ENCODE data around the gene SLC24A2. TPM values are rescaled to one million over a fixed set of nuclear protein-coding genes. Genes with fewer than 3 reads are reported as not detected.
"Not testable (repeated sequence)": the region's sequence is repeated elsewhere in the genome, so short reads cannot be mapped to it uniquely, and the experiment has no call there.

SLC24A2 gene
- 0.25 TPM for total RNA-seq

DNA sequence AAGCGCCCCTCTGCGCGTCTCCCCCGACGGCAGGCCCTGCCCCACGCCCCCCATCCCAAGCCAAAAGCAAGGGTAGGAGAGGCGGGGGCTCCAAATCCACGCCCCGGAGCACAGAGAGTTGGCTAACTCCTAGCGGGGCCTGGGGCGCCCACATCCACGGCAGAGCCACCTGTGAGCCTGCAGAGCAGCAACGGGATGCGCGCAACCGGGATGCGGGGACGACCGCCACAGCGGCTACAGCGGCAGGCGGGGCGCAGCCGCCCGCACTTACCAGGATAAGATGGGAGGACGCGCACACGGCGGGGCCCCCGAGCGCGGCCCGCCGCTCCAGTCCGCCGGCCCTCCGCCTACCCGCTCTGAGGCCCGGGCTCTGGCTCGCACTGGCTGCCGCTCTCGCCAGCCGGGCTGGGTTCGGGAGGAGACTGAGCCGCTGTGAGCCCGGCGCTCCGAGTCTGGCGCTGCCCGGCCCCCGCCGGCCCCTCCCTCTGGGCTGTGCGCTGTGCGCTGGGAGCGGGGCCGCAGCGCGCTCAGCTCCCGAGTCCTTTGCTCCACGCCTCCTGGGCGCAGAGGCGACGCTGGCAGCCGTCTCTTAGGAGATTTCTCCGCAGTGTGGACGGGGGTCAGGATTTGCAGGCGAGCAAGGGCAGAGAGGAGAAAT lies at the start of gene SLC24A2:
Gene SLC24A2, minus strand, starts transcription at position 424 of the 658 bp plus-strand sequence.
- DNase-seq (ENCODE audit: extremely low spot score in 2 of 2) = no peak
- Histone ChIP-seq H3K4me3 (no peak within 1 kb of the TSS), H3K9me3 (no peaks in the 10 kb centered on the region), H3K4me1 (peaks cover 10% of the 10 kb centered on the region), H3K27ac (no peak within 1 kb of the TSS), H3K36me3 (no peaks in the 10 kb centered on the region), H3K27me3 (no peaks in the 10 kb centered on the region)
- intact Hi-C loops (cut with DNase I) = no loop called here
- TF ChIP-seq, protein P1, sequence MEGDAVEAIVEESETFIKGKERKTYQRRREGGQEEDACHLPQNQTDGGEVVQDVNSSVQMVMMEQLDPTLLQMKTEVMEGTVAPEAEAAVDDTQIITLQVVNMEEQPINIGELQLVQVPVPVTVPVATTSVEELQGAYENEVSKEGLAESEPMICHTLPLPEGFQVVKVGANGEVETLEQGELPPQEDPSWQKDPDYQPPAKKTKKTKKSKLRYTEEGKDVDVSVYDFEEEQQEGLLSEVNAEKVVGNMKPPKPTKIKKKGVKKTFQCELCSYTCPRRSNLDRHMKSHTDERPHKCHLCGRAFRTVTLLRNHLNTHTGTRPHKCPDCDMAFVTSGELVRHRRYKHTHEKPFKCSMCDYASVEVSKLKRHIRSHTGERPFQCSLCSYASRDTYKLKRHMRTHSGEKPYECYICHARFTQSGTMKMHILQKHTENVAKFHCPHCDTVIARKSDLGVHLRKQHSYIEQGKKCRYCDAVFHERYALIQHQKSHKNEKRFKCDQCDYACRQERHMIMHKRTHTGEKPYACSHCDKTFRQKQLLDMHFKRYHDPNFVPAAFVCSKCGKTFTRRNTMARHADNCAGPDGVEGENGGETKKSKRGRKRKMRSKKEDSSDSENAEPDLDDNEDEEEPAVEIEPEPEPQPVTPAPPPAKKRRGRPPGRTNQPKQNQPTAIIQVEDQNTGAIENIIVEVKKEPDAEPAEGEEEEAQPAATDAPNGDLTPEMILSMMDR (IDR thresholded peaks at IDR 0.05) = no peak
- no peak for TF ChIP-seq POLR2AphosphoS5 (IDR thresholded peaks at IDR 0.05; ENCODE audit: insufficient read depth in 1 of 2, low read depth in 1 of 2)
- no peak for TF ChIP-seq POLR2A (IDR thresholded peaks at IDR 0.05)

DNA sequence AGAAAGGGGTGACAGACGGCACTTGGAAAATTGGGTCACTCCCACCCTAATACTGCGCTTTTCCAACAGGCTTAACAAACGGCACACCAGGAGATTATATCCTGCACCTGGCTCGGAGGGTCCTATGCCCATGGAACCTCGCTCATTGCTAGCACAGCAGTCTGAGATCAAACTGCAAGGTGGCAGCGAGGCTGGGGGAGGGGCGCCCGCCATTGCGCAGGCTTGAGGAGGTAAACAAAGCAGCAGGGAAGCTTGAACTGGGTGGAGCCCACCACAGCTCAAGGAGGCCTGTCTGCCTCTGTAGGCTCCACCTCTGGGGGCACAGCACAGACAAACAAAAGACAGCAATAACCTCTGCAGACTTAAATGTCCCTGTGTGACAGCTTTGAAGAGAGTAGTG lies 44.5 kb upstream of the SLC24A2 start:
- DNase-seq (ENCODE audit: extremely low spot score in 2 of 2); H3K4me3 ChIP-seq; intact Hi-C loops (cut with DNase I); H3K36me3 ChIP-seq; H3K9me3 ChIP-seq; H3K27ac ChIP-seq; H3K4me1 ChIP-seq; H3K27me3 ChIP-seq: not testable (repeated sequence)

DNA sequence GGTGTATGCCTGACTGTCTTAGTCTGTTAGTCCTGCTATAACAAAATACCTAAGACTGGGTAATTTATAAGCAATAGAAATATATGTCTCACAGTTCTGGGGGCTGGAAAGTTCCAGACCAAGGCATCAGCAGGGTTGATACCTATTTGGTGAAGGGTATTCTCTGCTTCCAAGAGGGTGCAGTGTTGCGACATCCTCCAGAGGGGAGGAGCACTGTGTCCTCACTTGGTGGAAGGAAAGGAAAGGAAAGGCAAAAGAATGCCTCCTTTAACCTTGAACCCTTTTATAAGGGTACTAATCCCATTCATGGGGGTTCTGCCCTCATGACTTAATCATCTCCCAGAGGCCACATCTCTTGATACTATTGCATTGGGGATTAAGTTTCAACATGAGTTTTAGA lies 42.0 kb upstream of the SLC24A2 start:
- Histone ChIP-seq H3K27me3 (no peaks in the 10 kb centered on the region), H3K9me3 (no peaks in the 10 kb centered on the region), H3K4me3 (no peak overlapping the region), H3K36me3 (no peaks in the 10 kb centered on the region), H3K4me1 (no peaks in the 10 kb centered on the region), H3K27ac (no peak overlapping the region)
- DNase-seq (ENCODE audit: extremely low spot score in 2 of 2) = no peak
- TF ChIP-seq, protein P1 (IDR thresholded peaks at IDR 0.05) = no peak
- TF ChIP-seq POLR2AphosphoS5 (IDR thresholded peaks at IDR 0.05; ENCODE audit: insufficient read depth in 1 of 2, low read depth in 1 of 2) = no peak
- TF ChIP-seq POLR2A (IDR thresholded peaks at IDR 0.05) = no peak
- intact Hi-C loops (cut with DNase I) = no loop called here

DNA sequence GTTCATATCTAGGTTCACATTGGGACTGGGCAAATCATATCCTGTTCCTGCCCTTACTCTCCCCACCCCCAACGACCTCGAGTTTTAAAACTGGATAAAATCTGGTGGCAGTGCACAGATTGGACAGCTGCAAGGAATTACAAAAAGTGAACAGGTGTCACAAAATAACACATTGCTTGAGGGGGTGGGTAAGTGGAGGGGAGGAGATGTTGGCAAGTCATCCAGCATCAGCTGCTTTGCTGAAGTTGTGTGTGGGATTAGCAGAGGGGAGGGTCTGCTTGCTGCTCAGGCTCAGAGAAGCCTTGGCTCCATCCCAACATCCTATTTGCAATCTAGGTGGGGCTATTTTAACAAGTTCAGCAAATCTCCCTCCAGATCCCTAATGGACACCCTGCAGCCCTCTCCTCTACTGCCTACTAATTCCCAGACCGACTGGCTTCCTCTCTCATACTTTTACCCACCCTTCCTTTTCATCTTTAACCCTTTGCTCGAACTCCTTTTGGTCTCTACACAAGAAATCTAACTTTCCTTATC lies 39.8 kb upstream of the SLC24A2 start:
- H3K27me3 ChIP-seq = no peaks in the 10 kb centered on the region
- no peaks in the 10 kb centered on the region for H3K9me3 ChIP-seq
- no peaks in the 10 kb centered on the region for H3K36me3 ChIP-seq
- no peak overlapping the region for H3K4me3 ChIP-seq
- H3K4me1 ChIP-seq = no peaks in the 10 kb centered on the region
- TF ChIP-seq, protein P1 (IDR thresholded peaks at IDR 0.05) = no peak
- TF ChIP-seq POLR2AphosphoS5 (IDR thresholded peaks at IDR 0.05; ENCODE audit: insufficient read depth in 1 of 2, low read depth in 1 of 2) = no peak
- TF ChIP-seq POLR2A (IDR thresholded peaks at IDR 0.05) = no peak
- DNase-seq (ENCODE audit: extremely low spot score in 2 of 2) = no peak
- intact Hi-C loops (cut with DNase I) = no loop called here
- H3K27ac ChIP-seq = no peak overlapping the region

DNA sequence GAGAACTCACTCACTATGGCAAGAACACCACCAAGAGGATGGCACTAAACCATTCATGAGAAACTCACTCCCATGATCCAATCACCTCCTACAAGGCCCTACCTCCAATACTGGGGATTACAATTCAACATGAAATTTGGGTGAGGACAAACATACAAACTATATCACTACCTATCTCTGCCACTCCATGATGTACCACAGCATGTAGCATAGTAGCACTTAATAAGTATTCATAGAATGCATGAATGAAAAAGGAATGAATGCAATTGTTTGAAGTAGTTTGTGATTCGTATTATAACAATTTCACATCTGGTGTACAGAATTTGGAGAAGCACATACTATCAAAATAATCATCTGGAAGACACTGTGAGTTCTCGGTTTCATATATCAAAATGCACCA lies 27.9 kb upstream of the SLC24A2 start:
- no peaks in the 10 kb centered on the region for H3K36me3 ChIP-seq
- TF ChIP-seq, protein P1 (IDR thresholded peaks at IDR 0.05) = no peak
- no peak for TF ChIP-seq POLR2A (IDR thresholded peaks at IDR 0.05)
- no peak for TF ChIP-seq POLR2AphosphoS5 (IDR thresholded peaks at IDR 0.05; ENCODE audit: insufficient read depth in 1 of 2, low read depth in 1 of 2)
- H3K4me3 ChIP-seq = no peak overlapping the region
- no peak overlapping the region for H3K27ac ChIP-seq
- H3K27me3 ChIP-seq = no peaks in the 10 kb centered on the region
- intact Hi-C loops (cut with DNase I) = no loop called here
- DNase-seq (ENCODE audit: extremely low spot score in 2 of 2) = no peak
- H3K9me3 ChIP-seq = no peaks in the 10 kb centered on the region
- H3K4me1 ChIP-seq = no peaks in the 10 kb centered on the region
